Activated naive CD4-positive, alpha-beta T cell (primary cell): ENCODE data around the gene TAF6.

Experiments
- DNase-seq, 4 experiments: peaks; one replicate each; lab custom pipeline; 2025; lab: John Stamatoyannopoulos, UW

Gene TAF6

GRCh38 chr7:100071018-100071723, 48.0 kb downstream of the TAF6 start:
- DNase-seq, result no peak

GRCh38 chr7:100069991-100070390, 49.2 kb downstream of the TAF6 start:
- DNase-seq, result no peak

GRCh38 chr7:100066953-100067352, 52.2 kb downstream of the TAF6 start:
- DNase-seq, result no peak

DNA sequence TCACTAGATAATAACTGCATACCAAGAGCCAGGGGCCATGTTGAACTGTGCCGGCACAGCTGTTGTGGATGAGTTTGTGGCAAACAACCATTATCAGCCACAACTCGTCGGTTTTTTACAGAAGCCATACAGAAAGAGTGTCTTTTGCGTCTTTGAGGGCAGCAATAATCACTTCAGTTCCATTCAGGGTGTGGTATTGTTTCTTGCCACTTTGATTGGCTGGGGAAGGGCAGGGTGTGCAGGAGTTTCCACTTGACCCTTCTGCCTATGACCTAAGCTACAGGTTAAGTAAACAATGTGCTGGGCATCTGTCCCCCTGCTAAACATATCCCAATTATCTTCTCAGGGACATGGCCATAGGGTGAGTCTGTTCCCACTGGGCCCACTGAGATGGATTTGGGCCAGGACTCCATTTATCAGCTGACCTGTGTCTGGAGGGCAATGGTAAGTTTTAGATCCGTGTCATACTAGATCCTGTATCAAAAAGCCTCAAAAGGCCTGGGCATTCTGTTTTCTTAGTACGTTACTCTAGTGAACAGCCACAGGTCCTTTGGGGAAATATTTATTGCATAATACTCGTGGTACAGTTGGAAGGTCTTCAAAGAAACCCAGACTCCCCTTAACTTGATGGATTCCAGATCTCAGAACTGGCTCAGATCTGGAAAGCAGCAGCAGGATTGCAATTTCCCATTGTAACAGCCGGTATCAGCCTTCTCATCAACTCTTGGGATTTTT, 53.5 kb downstream of the TAF6 start:
- DNase-seq, result no peak

GRCh38 chr7:100064162-100064561, 55.0 kb downstream of the TAF6 start:
- no peak for DNase-seq

DNA sequence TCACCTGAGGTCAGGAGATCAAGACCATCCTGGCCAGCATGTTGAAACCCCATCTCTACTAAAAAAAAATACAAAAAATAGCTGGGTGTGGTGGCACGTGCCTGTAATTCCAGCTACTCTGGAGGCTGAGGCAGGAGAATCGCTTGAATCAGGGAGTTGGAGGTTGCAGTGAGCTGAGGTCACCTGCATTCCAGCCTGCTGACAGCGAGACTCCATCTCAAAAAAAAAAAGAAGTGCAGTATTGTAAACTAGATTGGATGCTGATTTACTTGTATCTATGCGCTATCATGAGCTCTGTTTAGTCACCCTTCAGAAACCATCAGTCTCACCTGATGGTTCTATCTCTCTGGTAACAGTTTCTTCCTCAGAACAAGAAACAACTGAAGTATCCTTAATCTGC, 55.8 kb downstream of the TAF6 start:
- no peak for DNase-seq

GRCh38 chr7:100061518-100062193, 57.5 kb downstream of the TAF6 start:
- no peak for DNase-seq

DNA sequence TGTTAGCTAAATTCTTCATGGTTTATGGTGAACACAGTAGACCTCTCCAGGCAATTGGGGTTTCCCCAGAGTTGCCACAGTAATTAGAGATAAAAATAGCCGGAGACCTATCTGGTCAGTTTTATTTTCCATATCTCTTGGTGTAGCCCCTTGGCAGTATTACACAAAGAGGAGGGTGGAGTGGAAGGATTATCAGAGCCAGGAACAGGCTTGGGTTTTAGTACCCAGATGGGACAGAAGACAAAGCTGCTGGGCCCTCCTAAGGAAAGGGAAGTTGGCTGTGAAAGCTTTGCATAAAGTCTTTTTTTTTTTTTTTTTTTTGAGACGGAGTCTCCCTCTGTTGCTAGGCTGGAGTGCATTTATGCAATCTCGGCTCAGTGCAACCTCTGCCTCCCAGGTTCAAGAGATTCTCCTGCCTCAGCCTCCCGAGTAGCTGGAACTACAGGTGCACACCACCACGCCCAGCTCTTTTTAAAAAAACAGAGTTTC, 59.9 kb downstream of the TAF6 start:
- no peak for DNase-seq
